ENCODE measurements around the gene HSPG2.
A peak's percentile ranks its signal among the peaks of the same experiment; 100 is the strongest.
"Not testable (repeated sequence)": the region's sequence is repeated elsewhere in the genome, so short reads cannot be mapped to it uniquely, and the experiment has no call there.

The HSPG2 gene

GRCh38 chr1:21824926-21825325 is 112.2 kb downstream of the HSPG2 start:
- no peak for DNase-seq

GRCh38 chr1:21823980-21824702 is 113.0 kb downstream of the HSPG2 start:
- no peak for DNase-seq

DNA sequence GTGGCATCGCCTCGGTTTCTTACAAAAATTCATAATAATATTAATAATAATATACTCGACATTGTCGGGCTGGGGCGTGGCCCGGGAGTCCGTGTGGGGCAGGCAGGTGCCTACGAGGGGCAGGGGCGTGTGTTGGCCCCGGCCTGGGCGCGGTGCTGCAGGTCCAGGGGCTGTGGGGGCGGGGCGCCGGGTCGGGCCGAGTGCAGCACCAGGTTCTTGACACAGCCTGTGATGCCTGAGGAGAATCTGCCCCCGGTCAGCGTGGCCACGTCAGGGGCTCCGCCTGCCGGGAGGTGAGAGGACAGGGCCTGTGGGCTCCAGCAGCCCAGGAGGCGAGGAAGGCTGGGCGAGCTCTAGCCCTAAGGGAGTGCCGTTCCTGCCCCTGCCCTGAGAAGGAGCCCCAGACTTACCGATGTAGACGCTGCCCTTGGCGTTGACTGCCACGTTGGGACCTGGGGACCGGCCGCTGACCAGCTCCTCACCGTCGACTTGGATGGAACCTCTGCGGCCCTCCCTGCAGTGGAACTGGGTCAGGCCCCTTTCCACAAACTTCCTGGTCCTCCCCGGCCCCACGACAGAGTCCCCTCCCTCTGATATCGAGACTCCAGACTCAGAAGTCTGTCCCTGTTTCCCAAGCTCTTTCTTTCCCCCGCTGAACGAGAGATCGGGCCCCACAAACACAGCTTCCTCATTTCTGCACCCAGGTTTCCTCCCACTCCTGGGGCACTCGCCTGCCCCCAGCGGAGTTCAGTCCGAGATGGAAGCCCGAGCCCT is 113.7 kb downstream of the HSPG2 start:
- DNase-seq, result no peak

- no peak for DNase-seq
Measured at GRCh38 chr1:21822349-21822748, 114.8 kb downstream of the HSPG2 start.

- no peak for DNase-seq
Measured at GRCh38 chr1:21821385-21822019, 115.6 kb downstream of the HSPG2 start.

GRCh38 chr1:21820597-21821232 is 116.4 kb downstream of the HSPG2 start:
- DNase-seq, result no peak

- no peak for DNase-seq
Measured at GRCh38 chr1:21818656-21819055, 118.5 kb downstream of the HSPG2 start.

GRCh38 chr1:21816602-21817302 is 120.4 kb downstream of the HSPG2 start:
- DNase-seq, result no peak

- DNase-seq, result no peak
Measured at GRCh38 chr1:21815724-21816321, 121.3 kb downstream of the HSPG2 start.

DNA sequence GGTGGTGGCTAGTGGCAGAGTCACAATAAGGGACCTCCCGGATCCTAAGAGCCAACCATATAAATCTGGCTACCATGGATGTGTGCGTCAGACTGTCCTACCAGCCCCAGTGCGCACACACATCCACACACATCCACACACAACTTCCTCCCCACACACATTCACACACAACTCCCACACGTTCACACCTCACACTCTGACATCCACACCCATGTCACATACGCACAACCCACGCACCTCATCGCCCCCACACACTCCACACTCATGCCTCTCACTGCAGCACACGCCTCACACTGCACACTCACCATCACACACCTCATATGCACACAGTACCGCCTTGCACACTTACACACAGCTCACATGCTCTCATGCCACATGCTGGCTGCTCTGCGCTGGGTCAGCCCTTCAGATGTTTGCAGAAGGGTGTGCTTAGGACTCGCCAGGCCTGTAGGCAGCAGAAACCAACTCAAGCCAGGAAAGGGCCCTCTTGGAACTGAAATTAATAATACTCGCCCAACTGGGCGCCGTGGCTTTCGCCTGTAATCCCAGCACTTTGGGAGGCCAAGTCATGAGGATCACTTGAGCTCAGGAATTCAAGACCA is 122.0 kb downstream of the HSPG2 start:
- DNase-seq, result no peak

- DNase-seq, result peak; percentile 55
Measured at GRCh38 chr1:21814241-21814918, 122.7 kb downstream of the HSPG2 start.

- DNase-seq, result no peak
Measured at GRCh38 chr1:21813542-21813941, 123.6 kb downstream of the HSPG2 start.

GRCh38 chr1:21811875-21812305 is 125.2 kb downstream of the HSPG2 start, which contains the start of gene LDLRAD2:
TSS of gene LDLRAD2 (plus strand) at chr1:21812265. CDS start at chr1:21812452, 187 bp downstream.
- DNase-seq, result no peak

- DNase-seq, result no peak
Measured at GRCh38 chr1:21804536-21804935, 132.6 kb downstream of the HSPG2 start.

DNA sequence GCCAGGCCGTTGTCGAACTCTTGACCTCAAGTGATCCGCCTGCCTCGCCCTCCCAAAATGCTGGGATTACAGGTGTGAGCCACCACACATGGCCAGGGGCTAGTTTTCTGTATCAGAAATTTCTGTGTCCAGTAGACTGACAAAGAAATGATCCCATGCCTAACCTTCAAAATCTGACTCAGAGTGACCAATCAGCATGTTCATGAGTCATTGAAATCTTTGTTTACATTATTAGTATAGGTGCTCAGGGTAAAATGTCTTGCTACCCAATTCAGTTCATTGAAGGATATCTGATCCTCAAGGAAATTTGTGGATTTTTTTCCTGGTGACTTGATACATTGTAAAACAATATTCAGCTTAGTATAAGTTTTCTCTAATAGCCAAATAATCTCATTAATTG is 136.0 kb downstream of the HSPG2 start:
- no peak for DNase-seq

DNA sequence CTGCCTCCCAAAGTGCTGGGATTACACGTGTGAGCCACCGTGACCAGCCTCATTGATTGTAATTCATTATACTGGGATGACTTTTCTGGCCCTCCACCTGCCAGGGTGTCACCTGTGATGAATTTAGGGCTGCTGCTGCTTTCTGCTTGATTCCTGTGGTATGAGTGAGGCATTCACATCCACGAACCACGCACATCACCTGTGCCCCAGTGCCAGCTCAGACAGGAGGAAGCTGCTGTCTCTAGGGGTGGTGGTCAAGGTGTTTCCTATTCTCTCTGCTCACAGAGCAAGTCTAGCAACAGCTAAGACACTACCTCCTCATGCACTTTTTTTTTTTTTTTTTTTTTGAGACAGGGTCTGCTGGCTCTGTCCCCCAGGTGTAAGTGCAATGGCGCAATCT is 137.4 kb downstream of the HSPG2 start:
- no peak for DNase-seq

DNA sequence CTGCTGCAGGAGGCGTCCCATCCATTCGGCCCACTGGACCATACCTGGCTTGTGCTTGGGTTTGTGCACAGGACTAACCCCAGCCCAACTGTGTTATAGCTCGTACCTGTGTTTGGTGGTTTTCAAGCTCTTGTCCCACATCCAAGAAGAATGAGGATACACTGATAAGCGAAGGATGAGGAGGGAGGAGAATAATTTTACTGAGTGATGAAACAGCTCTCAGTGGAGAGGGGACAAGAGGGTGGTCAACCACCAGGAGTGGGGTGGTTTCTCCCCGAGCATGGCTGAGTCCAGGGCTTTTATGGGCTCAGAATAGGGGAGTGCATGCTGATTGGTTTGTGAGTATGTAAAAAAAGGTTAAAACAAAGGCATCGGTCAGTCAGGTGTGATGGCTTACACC is 142.0 kb downstream of the HSPG2 start:
- DNase-seq, result no peak

DNA sequence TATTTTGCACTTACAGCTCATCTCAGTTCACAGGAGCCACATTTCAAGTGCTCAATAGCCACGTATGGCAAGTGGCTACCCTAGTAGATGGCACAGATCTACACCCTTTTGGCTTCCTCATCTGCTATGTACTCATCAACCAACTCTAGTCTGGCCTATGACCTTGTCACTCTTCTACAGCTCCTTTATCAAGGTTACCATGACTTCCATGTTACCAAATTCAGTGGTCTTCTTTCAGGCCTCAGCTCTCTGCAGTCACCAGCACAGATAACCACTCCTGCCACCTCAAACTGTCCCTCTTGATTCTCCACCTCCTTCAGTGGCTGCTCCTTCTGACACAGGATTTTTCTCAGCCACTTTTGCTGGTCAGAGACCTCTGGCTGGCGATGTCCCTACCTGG is 142.5 kb downstream of the HSPG2 start:
- no peak for DNase-seq

GRCh38 chr1:21793104-21793503 is 144.0 kb downstream of the HSPG2 start:
- DNase-seq, result no peak

- DNase-seq, result no peak
Measured at GRCh38 chr1:21786640-21787039, 150.5 kb downstream of the HSPG2 start.

- not testable (repeated sequence) for DNase-seq
Measured at GRCh38 chr1:21785764-21786163, 151.3 kb downstream of the HSPG2 start.
